HG03457 (cell line): Measurements from ENCODE around the gene CENPT.
A peak's percentile ranks its signal among the peaks of the same experiment; 100 is the strongest.

Experiments used
- ATAC-seq: cut with Tn5 transposase; IDR thresholded peaks from one replicate; pipeline ENCODE4 v1.9.1; 2021; ENCODE audit warnings: moderate number of reproducible peaks; ENCODE audit not compliant: unreplicated experiment

CENPT gene

DNA sequence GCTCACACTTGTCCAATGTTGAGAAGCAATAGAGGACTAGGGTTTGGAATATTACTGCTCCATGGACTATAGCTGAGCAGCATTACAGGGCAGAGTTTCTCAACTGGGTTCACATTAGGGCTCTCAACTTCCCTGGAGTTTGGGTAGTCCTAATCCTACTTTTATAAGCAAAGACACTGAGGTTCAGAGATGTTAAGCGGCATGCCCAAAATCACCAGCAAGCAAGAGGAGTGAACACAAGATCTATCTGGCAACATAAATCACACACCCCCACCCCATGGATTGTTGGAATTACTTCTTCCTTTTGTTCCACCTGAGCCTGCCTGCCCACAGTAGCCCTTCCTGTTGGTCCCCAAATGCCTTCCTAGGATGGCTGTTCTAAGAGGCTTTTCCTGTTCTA, 35.6 kb downstream of the CENPT start:
- ATAC-seq, result no peak

- no peak for ATAC-seq
These were observed 40.3 kb downstream of the CENPT start for GRCh38 chr16:67807148-67807682.

GRCh38 chr16:67806428-67807147, 40.9 kb downstream of the CENPT start, which contains the start of the genes RANBP10 and TSNAXIP1:
TSS of gene RANBP10 (minus strand) at chr16:67806560. CDS start at chr16:67806536, 24 bp downstream.
TSS of gene TSNAXIP1 (plus strand) at chr16:67806889. CDS start at chr16:67807150, 261 bp downstream.
- ATAC-seq, result peak; percentile 87

GRCh38 chr16:67805718-67806427, 41.6 kb downstream of the CENPT start:
- no peak for ATAC-seq

DNA sequence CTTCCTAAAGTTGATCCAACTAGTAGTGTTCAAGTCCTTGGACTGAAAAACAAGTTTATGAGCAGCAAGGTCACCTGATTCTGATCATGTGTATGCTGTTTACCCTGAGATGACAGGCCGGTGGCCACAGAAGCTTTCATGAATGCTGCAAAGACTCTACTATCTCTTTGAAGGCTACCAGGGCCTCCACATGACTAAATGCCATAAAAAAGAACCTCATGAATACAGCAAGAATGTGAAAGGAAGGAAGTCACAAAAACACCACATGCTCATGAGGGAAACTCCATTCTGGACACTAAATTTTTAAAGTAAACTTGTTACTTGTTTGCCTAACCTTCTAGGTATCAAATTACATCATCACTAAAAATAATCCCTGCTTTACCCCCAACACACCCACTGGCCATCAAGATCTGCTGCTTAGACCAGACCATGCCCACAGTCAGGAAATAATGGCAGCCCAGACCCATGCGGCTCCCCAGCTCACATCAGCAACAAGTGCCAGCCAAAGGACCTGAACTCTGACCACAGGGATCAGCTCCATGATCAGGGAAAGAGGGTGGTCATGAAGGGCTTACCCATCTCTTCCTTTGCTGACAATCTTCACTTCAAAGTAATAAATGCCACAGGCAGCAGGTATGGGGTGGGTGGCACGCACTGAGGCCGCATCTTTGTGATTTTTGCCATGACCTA, 42.5 kb downstream of the CENPT start:
- no peak for ATAC-seq

GRCh38 chr16:67803894-67804293, 43.6 kb downstream of the CENPT start:
- no peak for ATAC-seq

GRCh38 chr16:67801883-67802282, 45.6 kb downstream of the CENPT start:
- no peak for ATAC-seq

- no peak for ATAC-seq
These were observed 46.3 kb downstream of the CENPT start for GRCh38 chr16:67801241-67801640.

GRCh38 chr16:67800338-67800926, 47.1 kb downstream of the CENPT start:
- no peak for ATAC-seq

- no peak for ATAC-seq
These were observed 51.3 kb downstream of the CENPT start for GRCh38 chr16:67796099-67796718.

- no peak for ATAC-seq
These were observed 57.4 kb downstream of the CENPT start for GRCh38 chr16:67790071-67790470.

DNA sequence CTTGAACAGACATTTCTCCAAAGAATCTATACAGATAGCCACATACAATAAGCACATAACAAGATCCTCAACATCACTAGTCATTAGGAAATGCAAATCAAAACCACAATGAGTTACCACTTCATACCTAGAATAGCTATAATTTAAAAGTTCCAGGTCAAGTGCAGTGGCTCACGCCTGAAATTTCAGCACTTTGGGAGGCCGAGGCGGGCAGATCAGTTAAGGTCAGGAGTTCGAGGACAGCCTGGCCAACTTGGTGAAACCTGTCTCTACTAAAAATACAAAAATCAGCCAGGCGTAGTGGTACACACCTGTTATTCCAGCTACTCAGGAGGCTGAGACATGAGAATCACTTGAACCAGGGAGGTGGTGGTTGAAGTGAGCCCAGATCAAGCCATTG, 61.0 kb downstream of the CENPT start:
- ATAC-seq, result no peak

- ATAC-seq, result no peak
These were observed 64.2 kb downstream of the CENPT start for GRCh38 chr16:67783353-67783725.

DNA sequence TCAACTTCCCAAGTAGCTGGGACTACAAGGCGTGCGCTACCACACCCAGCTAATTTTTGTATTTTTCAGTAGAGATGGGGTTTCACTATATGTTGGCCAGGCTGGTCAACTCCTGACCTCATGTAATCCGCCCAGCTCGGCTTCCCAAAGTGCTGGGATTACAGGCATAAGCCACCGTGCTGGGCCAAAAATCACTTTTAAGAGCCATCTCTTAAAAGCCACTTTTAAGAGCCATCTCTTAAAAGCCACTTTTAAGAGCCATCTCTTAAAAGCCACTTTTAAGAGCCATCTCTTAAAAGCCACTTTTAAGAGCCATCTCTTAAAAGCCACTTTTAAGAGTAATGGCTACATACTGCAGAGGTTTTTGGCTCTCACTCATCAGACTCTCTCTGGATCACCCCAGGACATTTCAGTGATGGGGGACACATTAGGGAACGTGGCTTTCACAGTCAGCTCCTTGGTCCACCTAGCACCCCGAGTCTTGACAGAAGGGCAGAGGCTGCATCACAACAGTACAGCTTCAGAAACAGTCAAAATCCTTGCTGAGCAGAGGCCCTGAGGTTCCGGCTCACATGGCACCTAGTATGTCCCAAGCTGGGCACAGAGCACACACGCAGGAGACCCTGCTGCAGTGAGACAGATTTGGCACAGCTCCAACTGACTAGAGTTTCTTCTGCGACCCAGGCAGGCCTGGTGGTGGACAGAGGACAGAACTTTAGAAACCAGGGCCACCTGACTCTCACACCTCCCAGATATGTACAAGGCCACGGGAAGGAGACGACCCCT, 64.7 kb downstream of the CENPT start:
- ATAC-seq, result no peak

DNA sequence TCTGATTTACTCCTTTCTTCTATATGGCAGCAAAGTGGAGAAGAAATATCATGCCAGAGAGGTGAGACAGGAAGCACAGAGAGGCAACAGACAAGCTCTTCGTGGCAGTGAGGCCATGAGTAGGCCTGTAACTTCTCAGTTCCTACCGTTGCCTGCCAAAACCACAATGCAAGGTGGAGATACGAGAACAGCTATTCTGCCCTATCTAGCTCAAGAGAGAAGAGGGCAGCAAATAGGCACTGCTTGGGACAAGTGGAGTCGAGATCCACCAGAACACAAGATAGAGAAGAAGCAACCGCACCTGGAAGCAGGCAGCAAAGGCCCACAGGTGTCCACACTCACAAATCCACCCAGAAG, 66.0 kb downstream of the CENPT start:
- ATAC-seq, result no peak

DNA sequence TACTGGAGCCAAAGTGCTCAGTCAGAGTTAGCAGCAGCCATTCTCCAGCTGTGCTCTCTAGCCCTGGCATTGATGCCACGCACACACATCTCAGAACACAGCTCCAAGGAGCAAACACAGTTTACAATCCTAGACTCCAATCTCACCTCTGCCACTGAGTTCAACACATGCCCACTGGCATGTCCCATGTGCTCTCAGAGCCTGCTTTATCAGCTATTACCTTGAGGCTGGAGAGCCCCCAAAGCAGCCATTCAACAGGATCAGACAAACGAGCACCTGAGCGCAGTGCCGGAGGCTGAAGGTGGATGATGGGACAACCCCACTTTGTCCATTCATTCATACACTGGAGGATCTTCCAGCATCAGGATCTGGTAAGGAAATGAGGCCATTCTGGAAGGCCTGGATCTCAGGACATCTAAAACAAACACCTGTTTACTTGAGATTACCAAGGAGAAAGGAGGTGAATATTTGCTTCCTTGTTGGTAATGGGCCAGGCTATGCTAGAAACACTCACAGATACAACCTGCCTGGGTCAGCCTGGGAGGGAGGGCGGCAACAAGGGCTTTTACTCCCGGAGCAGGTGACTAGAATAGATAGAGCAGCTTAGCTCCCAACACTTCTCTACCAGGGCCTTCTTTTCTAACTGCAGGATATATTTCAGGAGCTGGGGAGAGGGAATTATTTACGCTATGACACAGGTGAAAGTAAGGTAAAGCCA, 66.5 kb downstream of the CENPT start:
- no peak for ATAC-seq

DNA sequence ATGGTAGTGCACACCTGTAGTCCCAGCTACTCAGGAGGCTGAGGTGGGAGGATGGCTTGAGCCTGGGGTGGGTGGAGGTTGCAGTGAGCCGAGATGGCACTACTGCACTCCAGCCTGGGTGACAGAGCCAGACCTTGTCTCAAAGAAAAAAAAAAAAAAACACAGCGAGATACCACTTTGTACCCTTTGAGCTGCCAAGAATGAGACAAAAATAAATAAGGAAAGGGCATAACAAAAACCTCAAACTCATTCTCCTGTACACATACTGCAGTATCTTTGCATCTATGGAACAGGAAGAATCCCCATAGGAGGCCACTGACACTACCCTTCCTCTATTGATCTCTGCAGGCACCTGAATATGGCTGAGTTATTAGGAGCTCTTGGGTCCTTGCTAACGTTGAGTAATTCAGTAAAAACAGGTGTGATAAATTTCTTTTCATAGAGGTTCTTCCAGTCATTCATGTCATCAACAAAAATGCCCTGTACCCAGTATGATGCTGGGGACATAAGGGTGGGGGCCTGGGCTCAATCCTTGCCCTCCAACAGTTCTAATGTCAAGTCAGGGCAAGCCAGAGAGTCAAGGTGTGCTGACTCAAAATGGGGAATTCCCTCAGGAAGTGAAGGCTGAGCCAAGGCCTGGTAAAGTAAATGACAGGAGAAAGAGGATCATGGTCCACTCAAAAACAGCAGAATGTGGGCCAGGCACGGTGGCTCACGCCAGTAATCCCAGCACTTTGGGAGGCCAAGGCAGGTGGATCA, 68.1 kb downstream of the CENPT start:
- no peak for ATAC-seq
